ENCODE measurements around the gene KLF13. TPM values are rescaled to one million over a fixed set of nuclear protein-coding genes. Genes with fewer than 3 reads are reported as not detected.

The KLF13 gene
- total RNA-seq, result 100 to 1,000 TPM; 214 to 215 TPM

DNA sequence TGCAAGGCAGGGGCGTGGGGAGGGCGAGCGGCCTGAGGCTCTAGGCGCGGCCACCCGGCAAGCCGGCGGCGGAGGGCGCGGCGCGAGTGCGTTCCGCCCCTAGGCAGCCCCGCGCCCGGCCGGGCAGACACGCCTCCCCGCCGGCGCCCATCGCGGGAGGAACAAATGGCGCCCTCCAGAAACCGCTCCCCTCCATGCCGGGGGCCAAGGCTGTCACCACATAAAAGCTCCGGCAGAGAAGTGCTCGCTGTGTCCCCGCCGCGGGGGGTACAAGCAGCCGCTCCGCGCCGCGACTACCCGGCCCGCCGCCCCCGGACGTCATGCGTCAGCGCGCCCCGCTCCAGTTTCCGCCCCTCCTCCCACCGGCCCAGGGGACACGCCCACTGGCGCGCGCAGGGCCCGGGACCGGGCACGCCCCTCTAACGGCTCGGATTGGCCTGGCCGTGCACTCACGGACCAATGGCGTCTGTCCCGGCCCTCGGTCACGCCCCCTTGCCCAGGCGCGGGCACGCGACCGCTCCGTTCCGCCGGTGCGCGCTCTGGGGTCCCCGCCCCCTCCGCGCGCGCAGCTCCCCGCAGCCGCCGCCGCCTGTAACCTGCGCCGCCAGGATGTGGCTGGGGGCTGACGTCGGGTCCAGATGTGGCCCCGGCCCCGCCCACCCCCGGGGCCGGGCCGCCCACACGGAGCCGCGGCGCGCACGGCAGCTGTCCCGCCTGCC is at the start of gene KLF13:
KLF13 (plus strand) TSS at position 680 of the 719 bp plus-strand sequence. CDS start 378 bp downstream, outside the sequence.
- peak within 1 kb of the TSS; percentile 97 for H3K27ac Mint-ChIP-seq
- peaks cover 34% of the 10 kb centered on the region for H3K36me3 Mint-ChIP-seq (ENCODE audit: low read depth)
- ChIA-PET CTCF (interaction anchor here (0.9 to 3.6 kb wide), 13 partner anchors 10 to 162 kb away, joined by 3 to 27 read pairs (median 4); no protein-coding TSS in a partner anchor), POLR2A (interaction anchor here (0.7 to 7.4 kb wide), 24 partner anchors 9 to 163 kb away, joined by 3 to 63 read pairs (median 6); no protein-coding TSS in a partner anchor)
- H3K9me3 Mint-ChIP-seq (ENCODE audit: insufficient read depth), result peaks cover 6% of the 10 kb centered on the region
- DNase-seq, result peak; percentile 99
- no peaks in the 10 kb centered on the region for H3K27me3 Mint-ChIP-seq (ENCODE audit: low read depth)
- peak; percentile 78 for ATAC-seq
- peaks cover 58% of the 10 kb centered on the region for H3K4me1 Mint-ChIP-seq (ENCODE audit: low read depth)
- peak within 1 kb of the TSS; percentile 91 for H3K4me3 Mint-ChIP-seq

DNA sequence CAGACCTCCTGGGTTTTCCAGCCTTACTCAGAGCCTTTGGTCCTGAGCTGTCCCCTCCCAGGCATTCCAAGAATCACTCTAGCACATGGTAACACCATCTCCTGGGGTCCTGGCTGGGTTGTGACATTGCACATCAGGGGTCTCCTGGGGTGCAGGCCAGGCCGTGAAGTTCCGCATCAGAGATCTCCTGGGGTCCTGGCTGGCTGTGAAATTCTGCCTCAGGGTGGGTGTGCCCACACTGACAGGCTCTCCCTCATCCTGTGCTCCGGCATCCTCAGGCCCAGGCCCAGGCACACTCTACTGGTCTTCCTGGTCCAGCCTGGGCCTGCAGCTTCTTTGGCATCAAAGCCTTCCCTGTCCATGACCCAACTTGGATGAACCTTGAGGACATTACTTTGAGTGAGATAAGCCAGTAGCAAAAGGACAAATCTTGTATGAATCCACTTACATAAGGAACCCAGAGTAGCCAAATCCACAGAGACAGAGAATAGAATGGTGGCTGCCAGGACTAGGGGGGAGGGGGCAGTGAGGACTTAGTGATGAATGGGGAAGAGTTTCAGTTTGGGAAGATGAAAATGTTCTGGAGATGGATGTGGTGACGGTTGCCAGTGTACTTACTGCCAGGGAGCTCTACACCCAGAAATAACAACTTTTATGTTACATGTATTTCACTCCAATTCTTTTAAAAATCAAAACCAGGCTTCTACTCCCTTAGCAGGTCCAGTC is 49.1 kb upstream of the KLF13 start:
- H3K27me3 Mint-ChIP-seq (ENCODE audit: low read depth), result peaks cover 4% of the 10 kb centered on the region
- H3K4me1 Mint-ChIP-seq (ENCODE audit: low read depth), result peaks cover 21% of the 10 kb centered on the region
- no peak overlapping the region for H3K4me3 Mint-ChIP-seq
- CTCF ChIA-PET, result no interaction called here
- POLR2A ChIA-PET, result no interaction called here
- no peaks in the 10 kb centered on the region for H3K36me3 Mint-ChIP-seq (ENCODE audit: low read depth)
- H3K27ac Mint-ChIP-seq, result peak overlapping the region; percentile 40
- no peaks in the 10 kb centered on the region for H3K9me3 Mint-ChIP-seq (ENCODE audit: insufficient read depth)
- DNase-seq, result peak; percentile 8
- ATAC-seq, result no peak

DNA sequence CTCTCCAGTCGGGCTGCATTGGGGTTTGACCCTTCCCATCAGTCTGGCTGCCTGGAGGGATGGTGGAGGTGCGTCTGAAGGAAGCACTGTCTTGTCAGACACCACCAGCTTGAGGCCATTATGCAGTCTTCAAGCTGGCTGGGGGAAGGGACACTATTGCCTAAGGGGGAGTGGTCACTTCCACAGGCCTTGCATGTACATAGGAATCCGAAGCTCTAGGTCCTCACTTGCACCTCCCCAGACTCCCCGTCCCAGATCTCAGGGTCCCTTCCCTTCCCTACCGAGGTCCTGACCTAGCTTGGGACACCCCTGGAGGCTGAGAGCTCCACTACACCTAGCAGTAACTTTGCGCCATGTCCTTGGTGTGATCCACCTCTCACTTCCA is 48.6 kb upstream of the KLF13 start:
- POLR2A ChIA-PET, result no interaction called here
- ATAC-seq (no peak), DNase-seq (peak; percentile 16)
- peaks cover 4% of the 10 kb centered on the region for H3K27me3 Mint-ChIP-seq (ENCODE audit: low read depth)
- H3K4me1 Mint-ChIP-seq (ENCODE audit: low read depth), result peaks cover 21% of the 10 kb centered on the region
- no peak overlapping the region for H3K27ac Mint-ChIP-seq
- no peaks in the 10 kb centered on the region for H3K9me3 Mint-ChIP-seq (ENCODE audit: insufficient read depth)
- H3K36me3 Mint-ChIP-seq (ENCODE audit: low read depth), result no peaks in the 10 kb centered on the region
- CTCF ChIA-PET, result no interaction called here
- H3K4me3 Mint-ChIP-seq, result no peak overlapping the region

DNA sequence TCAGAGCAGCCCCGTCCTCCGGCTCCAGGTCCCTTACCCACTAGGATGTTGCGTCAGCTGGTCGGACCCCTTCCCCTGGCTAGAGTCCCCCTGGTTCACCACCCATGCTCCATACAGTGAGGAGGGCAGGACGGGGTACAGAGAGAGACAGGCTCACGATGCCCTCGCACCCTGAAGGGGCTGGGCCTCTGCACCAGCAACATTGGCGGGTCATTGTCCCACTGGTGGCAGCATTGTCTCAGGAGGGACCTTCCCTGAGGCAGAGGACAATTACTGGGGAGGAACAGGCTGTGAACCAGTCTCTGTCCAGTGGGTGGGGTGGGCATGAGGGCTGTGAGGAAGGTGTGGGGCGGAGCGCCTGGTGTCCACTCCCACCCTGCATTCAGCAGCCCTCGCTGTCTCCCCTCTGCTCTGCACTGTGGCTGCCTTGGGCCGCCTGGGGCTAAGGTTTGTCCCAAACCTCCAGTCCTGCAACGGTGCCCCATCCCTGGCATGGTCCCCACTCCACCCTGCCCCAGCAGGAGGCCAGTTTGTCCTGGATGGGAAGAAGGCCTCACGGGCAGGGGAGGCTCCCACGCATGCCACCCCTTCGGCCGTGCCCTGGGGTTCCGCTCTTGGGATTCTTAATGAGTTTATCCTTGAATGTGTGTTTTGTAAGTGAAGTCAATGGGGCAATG is 48.0 kb upstream of the KLF13 start:
- CTCF ChIA-PET, result no interaction called here
- H3K36me3 Mint-ChIP-seq (ENCODE audit: low read depth), result no peaks in the 10 kb centered on the region
- no peaks in the 10 kb centered on the region for H3K9me3 Mint-ChIP-seq (ENCODE audit: insufficient read depth)
- H3K27ac Mint-ChIP-seq, result peak overlapping the region; percentile 69
- H3K4me1 Mint-ChIP-seq (ENCODE audit: low read depth), result peaks cover 15% of the 10 kb centered on the region
- POLR2A ChIA-PET, result no interaction called here
- no peak overlapping the region for H3K4me3 Mint-ChIP-seq
- peaks cover 4% of the 10 kb centered on the region for H3K27me3 Mint-ChIP-seq (ENCODE audit: low read depth)
- ATAC-seq (no peak), DNase-seq (peak; percentile 10)

DNA sequence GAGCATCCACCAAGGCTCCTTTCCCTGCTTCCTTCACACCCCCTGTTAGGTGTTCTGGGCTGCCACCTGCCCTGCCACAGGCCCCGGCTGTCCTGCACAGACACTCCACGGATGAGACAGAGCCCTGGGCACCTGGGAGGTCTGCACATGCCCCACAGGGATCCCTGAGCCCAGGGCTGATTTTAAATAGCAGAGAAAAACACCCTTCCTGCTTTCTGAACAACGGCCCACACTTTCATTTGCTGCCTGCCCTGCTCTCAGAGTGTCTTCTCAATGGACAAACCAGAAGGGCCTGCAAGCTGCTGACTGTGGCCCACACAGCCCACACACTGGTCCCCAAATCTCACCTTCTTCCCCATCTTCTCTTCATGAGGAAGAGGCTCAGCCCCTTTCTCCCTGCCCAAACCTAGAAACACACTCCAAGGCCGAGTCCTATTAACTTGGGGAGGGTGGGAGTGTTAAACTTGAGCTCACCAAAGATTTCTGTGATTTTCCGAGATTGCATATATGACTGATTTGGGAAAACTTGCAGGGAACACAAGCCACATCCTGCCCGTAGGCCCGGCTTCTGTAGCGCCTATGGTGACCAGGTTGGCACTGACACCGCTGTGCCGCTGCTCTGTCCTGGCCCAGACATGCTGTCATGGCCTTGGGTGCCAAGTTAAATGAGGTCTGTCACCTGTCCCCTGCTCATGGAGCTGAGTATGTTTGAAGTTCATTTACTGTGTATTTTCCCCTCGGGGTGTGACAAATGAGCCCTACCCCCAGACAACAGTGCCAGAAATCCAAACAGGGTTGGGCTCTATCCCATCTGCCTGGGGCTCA is 47.2 kb upstream of the KLF13 start:
- Mint-ChIP-seq H3K36me3 (ENCODE audit: low read depth) (no peaks in the 10 kb centered on the region), H3K4me1 (ENCODE audit: low read depth) (peaks cover 10% of the 10 kb centered on the region), H3K27me3 (ENCODE audit: low read depth) (peaks cover 6% of the 10 kb centered on the region), H3K4me3 (no peak overlapping the region), H3K9me3 (ENCODE audit: insufficient read depth) (no peaks in the 10 kb centered on the region), H3K27ac (peak overlapping the region; percentile 69)
- CTCF ChIA-PET, result no interaction called here
- DNase-seq (peak; percentile 7), ATAC-seq (no peak)
- POLR2A ChIA-PET, result no interaction called here

DNA sequence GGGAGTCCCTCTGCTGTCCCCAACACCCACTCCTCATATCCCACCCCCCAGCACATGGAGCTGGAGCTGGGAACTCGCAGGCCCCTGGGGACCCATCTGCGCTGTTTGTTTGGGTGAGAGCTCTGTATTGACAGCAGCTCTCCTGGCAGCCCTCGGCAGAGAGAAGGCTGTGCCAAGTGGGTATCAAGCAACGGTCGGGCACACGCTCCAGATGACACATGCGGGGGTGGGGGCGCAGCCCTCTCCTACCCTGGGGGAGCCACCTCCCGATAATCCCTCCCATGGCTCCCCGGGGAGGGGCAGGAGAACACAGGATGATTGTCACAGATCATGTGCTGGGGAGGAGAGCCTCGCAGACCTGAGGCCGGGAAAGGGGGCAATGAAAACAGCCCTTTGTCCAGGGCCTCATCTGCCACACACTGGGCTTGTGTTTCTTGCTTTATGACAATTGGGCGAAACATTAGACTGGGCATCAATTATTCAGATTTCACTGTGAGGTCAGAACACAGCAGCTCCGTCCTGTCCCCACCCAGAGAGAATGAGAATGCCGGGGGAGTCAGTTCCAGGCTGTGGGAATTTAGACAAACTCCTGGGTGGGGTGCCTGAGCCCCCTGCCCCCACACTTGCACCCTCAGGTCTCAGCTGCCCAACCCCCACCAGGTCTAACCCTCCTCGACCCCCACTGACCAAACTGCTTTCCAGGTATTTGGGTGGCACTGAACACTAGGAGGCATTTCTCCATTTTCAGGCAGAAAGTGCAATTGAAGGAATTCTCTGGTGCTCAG is 46.4 kb upstream of the KLF13 start:
- H3K27ac Mint-ChIP-seq, result no peak overlapping the region
- H3K4me1 Mint-ChIP-seq (ENCODE audit: low read depth), result peaks cover 2% of the 10 kb centered on the region
- no peak overlapping the region for H3K4me3 Mint-ChIP-seq
- POLR2A ChIA-PET, result no interaction called here
- H3K36me3 Mint-ChIP-seq (ENCODE audit: low read depth), result no peaks in the 10 kb centered on the region
- peak; percentile 15 for DNase-seq
- no peaks in the 10 kb centered on the region for H3K9me3 Mint-ChIP-seq (ENCODE audit: insufficient read depth)
- no peak for ATAC-seq
- CTCF ChIA-PET, result no interaction called here
- H3K27me3 Mint-ChIP-seq (ENCODE audit: low read depth), result peaks cover 6% of the 10 kb centered on the region

DNA sequence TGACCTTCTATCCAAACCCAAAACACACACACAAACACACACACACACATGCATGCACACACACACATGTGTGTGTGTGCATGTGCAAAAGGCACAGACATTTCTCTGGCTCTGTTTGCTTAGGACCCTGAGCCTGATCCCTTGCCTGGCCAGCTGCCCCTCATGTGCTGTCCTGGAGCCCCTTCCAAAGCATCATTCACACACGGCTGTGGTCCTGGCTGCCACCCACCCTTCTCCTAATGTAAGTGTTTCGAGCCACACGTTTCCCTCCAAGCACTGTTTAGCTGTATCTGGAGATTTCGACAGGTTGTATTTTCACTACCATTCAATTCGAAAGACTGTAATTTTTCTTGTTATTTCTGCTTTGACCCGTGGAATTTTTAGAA is 45.8 kb upstream of the KLF13 start:
- ChIA-PET CTCF (interaction anchor here (1.4 kb wide), 1 partner anchor 15 kb away, joined by 3 read pairs; no protein-coding TSS in a partner anchor), POLR2A (no interaction called here)
- Mint-ChIP-seq H3K36me3 (ENCODE audit: low read depth) (no peaks in the 10 kb centered on the region), H3K4me3 (no peak overlapping the region), H3K9me3 (ENCODE audit: insufficient read depth) (no peaks in the 10 kb centered on the region), H3K27me3 (ENCODE audit: low read depth) (peaks cover 6% of the 10 kb centered on the region), H3K4me1 (ENCODE audit: low read depth) (peaks cover 2% of the 10 kb centered on the region), H3K27ac (no peak overlapping the region)
- no peak for ATAC-seq
- DNase-seq, result peak; percentile 3

DNA sequence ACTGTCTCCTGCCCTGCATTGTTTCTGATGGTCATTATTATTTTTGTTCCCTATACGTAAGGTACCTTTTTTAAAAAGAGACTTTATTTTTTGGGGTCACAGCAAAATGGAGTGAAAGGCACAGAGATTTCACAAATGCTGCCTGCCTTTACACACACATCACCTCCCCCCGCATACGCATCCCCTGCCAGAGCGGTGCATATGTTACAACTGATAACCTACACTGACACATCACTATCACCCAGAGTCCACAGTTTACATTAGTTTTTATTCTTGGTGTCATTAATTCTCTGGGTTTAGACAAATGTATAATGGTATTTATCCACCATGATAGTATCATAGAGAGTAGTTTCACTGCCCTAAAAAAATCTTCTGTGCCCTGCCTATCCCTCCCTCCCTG is 43.6 kb upstream of the KLF13 start:
- Mint-ChIP-seq H3K4me3 (no peak overlapping the region), H3K9me3 (ENCODE audit: insufficient read depth) (peaks cover 14% of the 10 kb centered on the region), H3K4me1 (ENCODE audit: low read depth) (peaks cover 2% of the 10 kb centered on the region), H3K36me3 (ENCODE audit: low read depth) (peaks cover 10% of the 10 kb centered on the region), H3K27me3 (ENCODE audit: low read depth) (peaks cover 9% of the 10 kb centered on the region), H3K27ac (no peak overlapping the region)
- CTCF ChIA-PET, result no interaction called here
- DNase-seq, result no peak
- POLR2A ChIA-PET, result no interaction called here
- no peak for ATAC-seq

DNA sequence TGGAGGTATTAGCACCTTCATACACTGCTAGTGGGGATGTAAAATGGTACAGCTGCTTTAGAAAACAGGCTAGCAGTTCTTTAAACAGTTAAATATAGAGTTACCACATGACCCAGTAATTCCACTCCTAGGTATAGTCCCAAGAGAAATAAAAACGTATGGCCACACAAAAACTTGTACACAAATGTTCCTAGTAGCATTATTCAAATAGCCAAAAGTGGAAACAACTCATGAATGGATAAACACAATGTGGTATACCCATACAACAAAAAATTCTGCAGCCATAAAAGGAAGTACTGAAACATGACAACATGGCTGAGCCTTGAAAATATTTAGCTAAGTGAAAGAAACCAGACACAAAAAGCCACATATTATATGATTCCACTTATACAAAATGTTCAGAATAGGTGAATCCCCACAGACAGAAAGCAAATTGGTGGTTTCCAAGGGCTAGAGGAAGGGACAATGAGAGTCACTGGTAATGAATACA is 40.8 kb upstream of the KLF13 start:
- no peak for DNase-seq
- peaks cover 16% of the 10 kb centered on the region for H3K9me3 Mint-ChIP-seq (ENCODE audit: insufficient read depth)
- H3K36me3 Mint-ChIP-seq (ENCODE audit: low read depth), result peaks cover 13% of the 10 kb centered on the region
- CTCF ChIA-PET, result no interaction called here
- ATAC-seq, result no peak
- no peak overlapping the region for H3K27ac Mint-ChIP-seq
- peaks cover 9% of the 10 kb centered on the region for H3K27me3 Mint-ChIP-seq (ENCODE audit: low read depth)
- peaks cover 2% of the 10 kb centered on the region for H3K4me1 Mint-ChIP-seq (ENCODE audit: low read depth)
- POLR2A ChIA-PET, result no interaction called here
- H3K4me3 Mint-ChIP-seq, result no peak overlapping the region

DNA sequence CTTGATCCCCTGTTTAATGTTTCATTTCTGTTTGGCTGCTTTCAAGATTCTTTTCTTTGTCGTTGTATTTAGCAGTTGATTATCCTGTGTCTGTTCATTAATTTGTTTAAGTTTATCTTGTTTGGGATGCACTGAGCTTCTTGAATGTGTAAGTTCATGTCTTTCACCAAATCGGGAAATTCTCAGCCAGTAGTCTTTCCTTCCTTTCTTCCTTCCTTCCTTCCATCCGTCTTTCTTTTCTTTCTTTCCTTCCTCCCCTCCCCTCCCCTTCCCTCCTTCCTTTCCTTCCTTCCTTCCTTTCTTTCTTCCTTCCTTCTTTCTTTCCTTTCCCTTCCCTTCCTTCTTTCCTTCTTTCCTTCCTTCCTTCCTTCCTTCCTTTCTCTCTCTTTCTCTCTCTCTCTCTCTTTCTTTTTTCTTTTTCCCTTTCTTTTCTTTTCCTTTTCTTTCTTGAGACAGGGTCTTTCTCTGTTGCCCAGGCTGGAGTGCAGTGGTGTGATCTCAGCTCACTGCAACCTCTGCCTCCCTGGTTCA is 35.5 kb upstream of the KLF13 start:
- no peak for DNase-seq
- no peak overlapping the region for H3K27ac Mint-ChIP-seq
- POLR2A ChIA-PET, result interaction anchor here (1.5 kb wide), 1 partner anchor 143 kb away, joined by 3 read pairs; no protein-coding TSS in a partner anchor

More for the DNA sequence above, 35.5 kb upstream of the KLF13 start:
- Mint-ChIP-seq H3K9me3 (ENCODE audit: insufficient read depth) (peaks cover 16% of the 10 kb centered on the region), H3K36me3 (ENCODE audit: low read depth) (peaks cover 11% of the 10 kb centered on the region), H3K27me3 (ENCODE audit: low read depth) (peaks cover 33% of the 10 kb centered on the region), H3K4me3 (no peak overlapping the region), H3K4me1 (ENCODE audit: low read depth) (peaks cover under 1% of the 10 kb centered on the region)
- no peak for ATAC-seq
- CTCF ChIA-PET, result interaction anchor here (1.1 to 1.2 kb wide), 2 partner anchors 11 to 19 kb away, joined by 4 read pairs; no protein-coding TSS in a partner anchor
